ENCODE data around the gene ATG5.

The ATG5 gene

DNA sequence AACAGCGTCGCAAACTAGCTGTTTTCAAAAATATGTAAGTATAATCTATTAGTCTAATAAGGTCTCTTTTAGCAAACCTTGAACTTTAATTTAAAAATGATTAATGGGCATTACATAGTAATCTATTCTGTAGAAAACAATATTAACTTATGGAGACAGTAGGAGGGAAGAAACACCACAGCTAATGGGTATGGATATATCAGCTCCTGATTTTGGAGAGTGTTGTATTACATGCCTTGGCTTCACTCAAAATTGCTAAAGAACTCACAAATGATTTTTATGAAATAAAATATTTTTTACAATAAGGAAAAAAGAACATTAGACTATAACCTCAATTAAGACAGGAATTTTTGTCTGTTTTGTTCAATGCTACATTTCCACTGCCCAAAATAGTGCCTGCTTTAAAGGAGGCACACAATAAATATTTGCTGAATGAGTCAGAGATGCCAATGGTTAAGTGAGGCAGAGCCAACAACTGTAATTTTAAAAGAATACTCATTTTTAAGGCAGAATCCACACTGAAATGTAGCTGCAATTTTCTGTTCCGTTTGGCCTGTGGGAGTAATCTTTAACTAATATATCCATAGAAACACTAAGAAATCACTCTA is 15.7 kb downstream of the ATG5 start:
- Histone ChIP-seq H3K9ac (ENCODE audit: low read length) (no peak overlapping the region), H3K4me2 (ENCODE audit: low read length) (no peak overlapping the region), H2AFZ (ENCODE audit: low read depth, low read length) (no peak overlapping the region), H3K36me3 (replicated peaks; ENCODE audit: low read depth, low read length) (peaks cover 9% of the 10 kb centered on the region), H3K79me2 (ENCODE audit: low read length) (peaks cover 31% of the 10 kb centered on the region), H3K27ac (ENCODE audit: low read length) (no peak overlapping the region), H4K20me1 (ENCODE audit: insufficient read depth, low read length) (0 out of 2 replicates have a peak, but pooled peaks cover 4% of the 10 kb centered on the region), H3K4me1 (ENCODE audit: low read length) (peaks cover 17% of the 10 kb centered on the region), H3K27me3 (ENCODE audit: low read depth, low read length) (no peaks in the 10 kb centered on the region), H3K4me3 (ENCODE audit: low read length) (no peak overlapping the region), H3K9me3 (ENCODE audit: insufficient read depth, low read length) (no peaks in the 10 kb centered on the region)
- no peak for TF ChIP-seq EZH2phosphoT487 (IDR thresholded peaks at IDR 0.05; ENCODE audit: low read depth)
- TF ChIP-seq, protein P1, sequence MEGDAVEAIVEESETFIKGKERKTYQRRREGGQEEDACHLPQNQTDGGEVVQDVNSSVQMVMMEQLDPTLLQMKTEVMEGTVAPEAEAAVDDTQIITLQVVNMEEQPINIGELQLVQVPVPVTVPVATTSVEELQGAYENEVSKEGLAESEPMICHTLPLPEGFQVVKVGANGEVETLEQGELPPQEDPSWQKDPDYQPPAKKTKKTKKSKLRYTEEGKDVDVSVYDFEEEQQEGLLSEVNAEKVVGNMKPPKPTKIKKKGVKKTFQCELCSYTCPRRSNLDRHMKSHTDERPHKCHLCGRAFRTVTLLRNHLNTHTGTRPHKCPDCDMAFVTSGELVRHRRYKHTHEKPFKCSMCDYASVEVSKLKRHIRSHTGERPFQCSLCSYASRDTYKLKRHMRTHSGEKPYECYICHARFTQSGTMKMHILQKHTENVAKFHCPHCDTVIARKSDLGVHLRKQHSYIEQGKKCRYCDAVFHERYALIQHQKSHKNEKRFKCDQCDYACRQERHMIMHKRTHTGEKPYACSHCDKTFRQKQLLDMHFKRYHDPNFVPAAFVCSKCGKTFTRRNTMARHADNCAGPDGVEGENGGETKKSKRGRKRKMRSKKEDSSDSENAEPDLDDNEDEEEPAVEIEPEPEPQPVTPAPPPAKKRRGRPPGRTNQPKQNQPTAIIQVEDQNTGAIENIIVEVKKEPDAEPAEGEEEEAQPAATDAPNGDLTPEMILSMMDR (IDR thresholded peaks at IDR 0.05; ENCODE audit: low read depth, low read length), result no peak

DNA sequence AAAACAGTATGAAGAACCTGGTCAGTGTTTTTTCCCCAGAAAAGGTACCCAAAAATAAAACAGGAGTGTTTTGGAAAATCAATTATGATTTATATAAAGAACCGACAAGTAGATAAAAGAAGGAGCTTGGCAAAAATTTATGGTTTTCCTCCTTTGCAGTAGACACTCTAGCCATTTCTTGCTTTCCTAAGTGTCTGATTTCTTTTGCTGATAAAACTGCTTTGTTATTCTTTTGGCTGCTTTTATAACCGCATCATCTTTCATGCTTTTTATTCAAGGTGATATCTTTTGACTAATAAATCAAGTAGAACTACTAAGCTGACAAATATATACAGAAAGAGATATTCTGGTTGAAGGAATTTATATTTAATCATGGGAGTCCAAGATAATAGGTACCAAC is 16.6 kb downstream of the ATG5 start:
- H3K4me3 ChIP-seq (ENCODE audit: low read length), result no peak overlapping the region
- no peak overlapping the region for H3K27ac ChIP-seq (ENCODE audit: low read length)
- TF ChIP-seq EZH2phosphoT487 (IDR thresholded peaks at IDR 0.05; ENCODE audit: low read depth), result no peak
- TF ChIP-seq, protein P1 (IDR thresholded peaks at IDR 0.05; ENCODE audit: low read depth, low read length), result no peak
- H3K4me2 ChIP-seq (ENCODE audit: low read length), result no peak overlapping the region
- no peaks in the 10 kb centered on the region for H3K27me3 ChIP-seq (ENCODE audit: low read depth, low read length)
- no peak overlapping the region for H2AFZ ChIP-seq (ENCODE audit: low read depth, low read length)
- peaks cover 16% of the 10 kb centered on the region for H3K4me1 ChIP-seq (ENCODE audit: low read length)
- peaks cover 8% of the 10 kb centered on the region for H3K36me3 ChIP-seq (replicated peaks; ENCODE audit: low read depth, low read length)
- H3K9ac ChIP-seq (ENCODE audit: low read length), result no peak overlapping the region
- 0 out of 2 replicates have a peak, but pooled peaks cover 4% of the 10 kb centered on the region for H4K20me1 ChIP-seq (ENCODE audit: insufficient read depth, low read length)
- H3K79me2 ChIP-seq (ENCODE audit: low read length), result peaks cover 30% of the 10 kb centered on the region
- H3K9me3 ChIP-seq (ENCODE audit: insufficient read depth, low read length), result no peaks in the 10 kb centered on the region

DNA sequence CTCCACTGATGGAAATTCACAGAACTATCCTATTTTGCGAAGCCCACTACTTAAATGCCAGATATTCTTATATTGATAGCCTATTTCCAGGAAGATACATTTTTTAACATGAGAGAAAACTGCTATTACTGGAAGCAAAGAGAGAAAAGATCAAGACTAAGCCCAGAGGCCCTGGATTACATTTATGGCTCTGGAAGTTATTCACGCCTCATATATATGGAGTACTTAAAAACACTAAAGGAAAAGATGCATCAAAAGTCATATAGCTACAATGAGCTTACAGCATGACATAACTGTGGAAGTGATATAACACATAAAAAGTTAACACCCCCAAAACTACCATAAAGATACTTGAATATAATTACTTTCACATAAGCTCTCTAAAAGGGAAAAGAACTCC is 19.8 kb downstream of the ATG5 start:
- no peaks in the 10 kb centered on the region for H4K20me1 ChIP-seq (ENCODE audit: insufficient read depth, low read length)
- no peak overlapping the region for H2AFZ ChIP-seq (ENCODE audit: low read depth, low read length)
- H3K9me3 ChIP-seq (ENCODE audit: insufficient read depth, low read length), result no peaks in the 10 kb centered on the region
- no peak overlapping the region for H3K4me3 ChIP-seq (ENCODE audit: low read length)
- H3K27ac ChIP-seq (ENCODE audit: low read length), result no peak overlapping the region
- no peaks in the 10 kb centered on the region for H3K36me3 ChIP-seq (replicated peaks; ENCODE audit: low read depth, low read length)
- peaks cover 8% of the 10 kb centered on the region for H3K4me1 ChIP-seq (ENCODE audit: low read length)
- no peaks in the 10 kb centered on the region for H3K27me3 ChIP-seq (ENCODE audit: low read depth, low read length)
- no peak overlapping the region for H3K9ac ChIP-seq (ENCODE audit: low read length)
- H3K4me2 ChIP-seq (ENCODE audit: low read length), result no peak overlapping the region
- H3K79me2 ChIP-seq (ENCODE audit: low read length), result peaks cover 34% of the 10 kb centered on the region
- TF ChIP-seq, protein P1 (IDR thresholded peaks at IDR 0.05; ENCODE audit: low read depth, low read length), result no peak
- no peak for TF ChIP-seq EZH2phosphoT487 (IDR thresholded peaks at IDR 0.05; ENCODE audit: low read depth)

DNA sequence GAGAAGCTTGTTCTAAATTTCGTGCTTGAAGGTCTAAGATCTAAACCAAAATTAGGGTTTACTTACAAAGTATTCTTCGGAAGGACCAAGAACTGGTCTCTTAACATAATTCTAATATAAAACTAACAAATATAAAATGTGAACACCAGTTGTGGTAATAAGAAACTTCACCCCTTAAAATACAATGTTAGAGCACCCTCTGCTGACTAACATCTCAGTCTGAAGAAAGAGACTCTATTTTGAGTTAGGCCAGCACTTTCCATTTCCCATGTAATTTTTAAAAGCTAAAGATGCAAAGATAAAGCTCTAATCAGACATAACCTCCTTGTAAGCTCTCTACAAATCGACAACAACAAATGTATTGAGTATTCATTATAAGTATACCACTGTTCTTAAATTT is 24.6 kb downstream of the ATG5 start:
- Histone ChIP-seq H3K9me3 (ENCODE audit: insufficient read depth, low read length) (no peaks in the 10 kb centered on the region), H2AFZ (ENCODE audit: low read depth, low read length) (no peak overlapping the region), H3K4me1 (ENCODE audit: low read length) (peaks cover 13% of the 10 kb centered on the region), H3K27me3 (ENCODE audit: low read depth, low read length) (no peaks in the 10 kb centered on the region), H3K36me3 (replicated peaks; ENCODE audit: low read depth, low read length) (no peaks in the 10 kb centered on the region), H3K27ac (ENCODE audit: low read length) (no peak overlapping the region), H3K4me3 (ENCODE audit: low read length) (no peak overlapping the region), H3K4me2 (ENCODE audit: low read length) (peak overlapping the region; percentile 12; the same call in 1 of the 2 replicates), H3K79me2 (ENCODE audit: low read length) (peaks cover 59% of the 10 kb centered on the region), H4K20me1 (ENCODE audit: insufficient read depth, low read length) (no peaks in the 10 kb centered on the region), H3K9ac (ENCODE audit: low read length) (no peak overlapping the region)
- TF ChIP-seq, protein P1 (IDR thresholded peaks at IDR 0.05; ENCODE audit: low read depth, low read length), result peak; percentile 63
- no peak for TF ChIP-seq EZH2phosphoT487 (IDR thresholded peaks at IDR 0.05; ENCODE audit: low read depth)
